Peyer's patch (tissue), 4 donors: Measurements from ENCODE around the gene SPACDR.

ENCODE experiments used
- POLR2A ChIP-seq, 2 donors: fragments of 450-650 bp; IDR thresholded peaks; one replicate each; pipeline ENCODE4 v1.5.1; 2017; ENCODE audit warnings: antibody characterized with exemption in 2 of 2, mild to moderate bottlenecking in 2 of 2, moderate library complexity in 2 of 2
- TF ChIP-seq, protein P1 (sequence below), 6 experiments: fragments of 450-650 bp in 4 of 6; fragments of 200-600 bp in 2 of 6; sonication (generic) in 1 of 6; IDR thresholded peaks; one replicate each; pipeline ENCODE4 v1.5.1; 2017 to 2019; ENCODE audit warnings: antibody characterized with exemption in 6 of 6, mild to moderate bottlenecking in 3 of 6, moderate library complexity in 1 of 6

DNA sequence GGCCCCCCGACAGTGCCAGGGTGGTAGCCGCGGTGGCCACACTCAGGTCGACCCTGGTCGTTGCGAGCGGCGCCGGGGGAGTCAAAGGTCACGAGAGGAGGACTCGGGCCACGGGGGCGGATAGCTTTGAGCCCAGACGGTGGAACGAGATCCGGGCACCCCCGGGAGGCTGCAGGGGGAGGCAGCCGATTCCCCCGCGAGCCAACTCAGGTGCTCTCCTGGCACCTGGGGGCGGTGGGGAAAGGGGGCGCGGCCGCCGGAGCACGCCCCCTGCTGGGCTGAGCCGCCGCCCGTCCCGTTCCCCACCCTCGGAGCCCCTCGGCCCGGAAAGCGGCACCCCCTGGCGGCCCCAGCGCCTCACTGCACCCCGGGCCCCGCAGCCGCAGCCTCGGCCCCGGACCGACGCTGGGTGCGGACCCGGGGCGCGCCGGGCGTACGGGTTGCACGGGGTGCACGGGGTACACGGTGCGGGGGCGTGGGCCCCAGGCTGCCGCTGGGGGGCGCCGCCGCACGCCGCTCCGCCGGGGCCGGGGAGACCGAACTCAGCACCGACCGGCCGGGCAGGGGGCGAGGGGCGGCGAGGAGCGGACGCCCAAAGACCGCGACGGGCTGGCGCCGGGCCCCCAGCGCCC lies 19.1 kb upstream of the SPACDR start:
- TF ChIP-seq POLR2A (IDR thresholded peaks at IDR 0.05): no peak
- TF ChIP-seq, protein P1, sequence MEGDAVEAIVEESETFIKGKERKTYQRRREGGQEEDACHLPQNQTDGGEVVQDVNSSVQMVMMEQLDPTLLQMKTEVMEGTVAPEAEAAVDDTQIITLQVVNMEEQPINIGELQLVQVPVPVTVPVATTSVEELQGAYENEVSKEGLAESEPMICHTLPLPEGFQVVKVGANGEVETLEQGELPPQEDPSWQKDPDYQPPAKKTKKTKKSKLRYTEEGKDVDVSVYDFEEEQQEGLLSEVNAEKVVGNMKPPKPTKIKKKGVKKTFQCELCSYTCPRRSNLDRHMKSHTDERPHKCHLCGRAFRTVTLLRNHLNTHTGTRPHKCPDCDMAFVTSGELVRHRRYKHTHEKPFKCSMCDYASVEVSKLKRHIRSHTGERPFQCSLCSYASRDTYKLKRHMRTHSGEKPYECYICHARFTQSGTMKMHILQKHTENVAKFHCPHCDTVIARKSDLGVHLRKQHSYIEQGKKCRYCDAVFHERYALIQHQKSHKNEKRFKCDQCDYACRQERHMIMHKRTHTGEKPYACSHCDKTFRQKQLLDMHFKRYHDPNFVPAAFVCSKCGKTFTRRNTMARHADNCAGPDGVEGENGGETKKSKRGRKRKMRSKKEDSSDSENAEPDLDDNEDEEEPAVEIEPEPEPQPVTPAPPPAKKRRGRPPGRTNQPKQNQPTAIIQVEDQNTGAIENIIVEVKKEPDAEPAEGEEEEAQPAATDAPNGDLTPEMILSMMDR (IDR thresholded peaks at IDR 0.05): peak; percentile 91 to 100 (median 99)
